Activated T-helper 17 cell treated with anti-CD3 and anti-CD28 coated beads, Interleukin-2, amount 50 U/mL, for 72 hours (primary cell): ENCODE data around the gene COPS2. TPM values are rescaled to one million over a fixed set of nuclear protein-coding genes. Genes with fewer than 3 reads are reported as not detected.

Experiments used
- total RNA-seq, 2 donors: library from RNA; stranded (reverse); gene quantifications; one replicate each; pipeline ENCODE4 v1.2.3, GENCODE V29; 2022

Gene COPS2
- total RNA-seq, 2 donors from 2014 or later = 66.1 to 86.2 TPM

Other genes with a start within 250 kb of the COPS2 start
- 1 to 10 TPM; 1.0 TPM for gene SHC4, start 191.7 kb downstream of the COPS2 start, total RNA-seq
- 10 to 100 TPM; 20.1 to 40.2 TPM for gene SECISBP2L, start 109.2 kb downstream of the COPS2 start, total RNA-seq
- 10 to 100 TPM; 33.8 to 37.8 TPM for gene GALK2, start 14.6 kb upstream of the COPS2 start, total RNA-seq